NCI-H2227 (cell line): Measurements from ENCODE around the gene STRADA.
"Not testable (repeated sequence)": the region's sequence is repeated elsewhere in the genome, so short reads cannot be mapped to it uniquely, and the experiment has no call there.

ENCODE experiments used
- DNase-seq: peaks from one replicate; lab custom pipeline; 2025; ENCODE audit not compliant: unreplicated experiment; lab: John Stamatoyannopoulos, UW

The STRADA gene

GRCh38 chr17:63754046-63754445 lies 12.4 kb upstream of the STRADA start:
- DNase-seq = no peak

GRCh38 chr17:63753215-63753614 lies 11.6 kb upstream of the STRADA start:
- DNase-seq = no peak

- no peak for DNase-seq
Measured at GRCh38 chr17:63752707-63753106, 11.1 kb upstream of the STRADA start.

GRCh38 chr17:63751806-63752205 lies 10.2 kb upstream of the STRADA start:
- DNase-seq = no peak

- DNase-seq = no peak
Measured at GRCh38 chr17:63741143-63741407, 524 bp downstream of the STRADA start.

GRCh38 chr17:63740464-63741142 lies 996 bp downstream of the STRADA start:
- DNase-seq = no peak

GRCh38 chr17:63735691-63736090 lies 5.9 kb downstream of the STRADA start:
- no peak for DNase-seq

- no peak for DNase-seq
Measured at GRCh38 chr17:63722403-63722802, 19.2 kb downstream of the STRADA start.

- not testable (repeated sequence) for DNase-seq
Measured at GRCh38 chr17:63720194-63720593, 21.4 kb downstream of the STRADA start.

- DNase-seq = no peak
Measured at GRCh38 chr17:63718988-63719387, 22.6 kb downstream of the STRADA start.

GRCh38 chr17:63716426-63716825 lies 25.2 kb downstream of the STRADA start:
- DNase-seq = no peak

GRCh38 chr17:63714550-63715277 lies 26.9 kb downstream of the STRADA start:
- DNase-seq = no peak

GRCh38 chr17:63709110-63709509 lies 32.5 kb downstream of the STRADA start:
- DNase-seq = no peak

GRCh38 chr17:63707151-63707550 lies 34.4 kb downstream of the STRADA start:
- DNase-seq = no peak

GRCh38 chr17:63706336-63707082 lies 35.1 kb downstream of the STRADA start:
- DNase-seq = no peak

GRCh38 chr17:63705657-63706056 lies 35.9 kb downstream of the STRADA start:
- no peak for DNase-seq

GRCh38 chr17:63704836-63705235 lies 36.8 kb downstream of the STRADA start:
- DNase-seq = no peak

- DNase-seq = no peak
Measured at GRCh38 chr17:63704259-63704576, 37.4 kb downstream of the STRADA start.

- no peak for DNase-seq
Measured at GRCh38 chr17:63703556-63704258, 37.9 kb downstream of the STRADA start.

GRCh38 chr17:63703029-63703428 lies 38.6 kb downstream of the STRADA start:
- DNase-seq = no peak

GRCh38 chr17:63702721-63703015 lies 38.9 kb downstream of the STRADA start:
- no peak for DNase-seq
